Glomerular visceral epithelial cell (primary cell): ENCODE results near the gene PLK5.
A peak's percentile ranks its signal among the peaks of the same experiment; 100 is the strongest.

Experiments
- DNase-seq: peaks from one replicate; pipeline ENCODE4 v3.0.0-alpha.2; 2016; ENCODE audit errors: extremely low spot score

PLK5 gene

DNA sequence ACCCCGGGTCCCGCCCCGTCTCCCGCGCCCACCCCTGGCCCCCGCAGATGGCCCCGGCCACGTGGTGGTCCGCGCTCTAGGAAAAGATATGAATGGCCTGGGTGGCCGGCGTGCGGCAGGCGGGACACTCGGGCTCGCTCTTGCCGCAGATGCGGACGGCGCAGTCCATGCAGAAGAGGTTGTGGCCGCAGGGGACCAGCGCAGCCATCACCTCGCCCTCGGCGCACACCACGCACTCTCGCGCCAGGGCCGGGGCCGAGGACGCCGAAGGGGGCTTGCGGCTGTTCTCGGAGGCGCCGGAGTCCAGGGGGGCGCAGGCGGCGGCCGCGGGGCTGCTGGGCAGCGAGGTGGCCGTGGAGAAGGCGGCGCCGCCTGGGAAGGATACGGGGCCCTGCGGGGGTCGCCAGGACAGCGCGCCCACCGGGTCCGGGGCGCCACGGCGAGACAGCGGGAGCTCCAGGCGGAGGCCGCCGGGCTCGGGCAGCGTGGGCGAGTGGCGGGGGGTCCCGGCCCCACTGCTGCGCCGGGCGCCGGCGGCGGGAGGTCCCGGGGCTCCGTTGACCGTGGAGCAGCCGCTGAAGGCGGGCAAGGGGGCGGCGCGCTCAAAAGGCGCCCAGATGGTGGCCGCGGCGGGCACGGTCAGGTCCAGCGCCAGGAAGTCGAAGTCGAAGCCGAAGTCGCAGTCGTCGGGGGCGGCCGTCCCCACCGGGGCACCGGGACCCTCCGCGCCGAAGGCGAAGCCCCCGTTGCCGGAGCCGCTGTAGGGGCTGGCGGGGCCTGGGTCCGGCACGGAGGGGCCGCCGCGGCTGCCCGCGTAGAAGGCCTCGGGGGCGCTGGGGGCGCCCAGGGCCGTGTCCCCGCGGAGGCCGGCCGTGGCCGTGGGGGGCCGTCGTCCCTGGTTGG, 31.9 kb downstream of the PLK5 start:
- no peak for DNase-seq

DNA sequence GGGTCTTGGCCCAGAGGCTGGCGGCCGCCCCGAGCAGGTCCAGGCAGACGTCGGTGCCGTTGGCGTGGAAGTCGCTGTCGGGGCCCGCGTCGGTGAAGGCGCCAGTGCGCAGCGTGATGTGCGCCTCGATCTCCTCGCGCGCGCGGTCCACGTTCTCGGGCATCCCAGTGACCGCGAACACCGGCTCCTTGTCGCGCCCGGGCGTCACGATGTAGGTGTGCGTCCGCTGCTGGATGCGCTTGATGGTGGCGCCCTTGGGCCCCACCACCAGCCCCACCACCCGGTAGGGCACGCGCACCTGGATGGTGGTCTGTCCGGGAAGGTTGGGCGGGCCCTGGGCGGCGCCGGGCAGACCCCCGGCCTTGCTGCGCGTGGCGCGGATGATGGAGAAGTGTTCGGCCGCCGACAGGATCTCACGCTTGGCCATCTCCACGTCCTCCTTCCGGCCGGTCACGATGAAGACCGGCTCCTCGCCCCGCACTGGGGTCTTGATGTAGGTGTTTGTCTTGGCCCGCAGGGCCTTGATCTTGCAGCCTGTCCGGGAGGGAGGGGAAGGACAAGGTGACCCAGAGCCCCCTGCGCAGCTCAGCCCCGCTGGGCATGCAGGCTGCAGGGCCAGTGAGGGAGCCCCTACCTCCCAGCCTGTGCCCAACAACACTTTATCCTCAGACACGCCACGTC, 32.7 kb downstream of the PLK5 start:
- no peak for DNase-seq

- no peak for DNase-seq
Measured at GRCh38 chr19:1558552-1558951, 34.7 kb downstream of the PLK5 start.

GRCh38 chr19:1560286-1560882, 36.5 kb downstream of the PLK5 start:
- no peak for DNase-seq

- no peak for DNase-seq
Measured at GRCh38 chr19:1561236-1561842, 37.5 kb downstream of the PLK5 start.

GRCh38 chr19:1563251-1563650, 39.4 kb downstream of the PLK5 start:
- DNase-seq = no peak

DNA sequence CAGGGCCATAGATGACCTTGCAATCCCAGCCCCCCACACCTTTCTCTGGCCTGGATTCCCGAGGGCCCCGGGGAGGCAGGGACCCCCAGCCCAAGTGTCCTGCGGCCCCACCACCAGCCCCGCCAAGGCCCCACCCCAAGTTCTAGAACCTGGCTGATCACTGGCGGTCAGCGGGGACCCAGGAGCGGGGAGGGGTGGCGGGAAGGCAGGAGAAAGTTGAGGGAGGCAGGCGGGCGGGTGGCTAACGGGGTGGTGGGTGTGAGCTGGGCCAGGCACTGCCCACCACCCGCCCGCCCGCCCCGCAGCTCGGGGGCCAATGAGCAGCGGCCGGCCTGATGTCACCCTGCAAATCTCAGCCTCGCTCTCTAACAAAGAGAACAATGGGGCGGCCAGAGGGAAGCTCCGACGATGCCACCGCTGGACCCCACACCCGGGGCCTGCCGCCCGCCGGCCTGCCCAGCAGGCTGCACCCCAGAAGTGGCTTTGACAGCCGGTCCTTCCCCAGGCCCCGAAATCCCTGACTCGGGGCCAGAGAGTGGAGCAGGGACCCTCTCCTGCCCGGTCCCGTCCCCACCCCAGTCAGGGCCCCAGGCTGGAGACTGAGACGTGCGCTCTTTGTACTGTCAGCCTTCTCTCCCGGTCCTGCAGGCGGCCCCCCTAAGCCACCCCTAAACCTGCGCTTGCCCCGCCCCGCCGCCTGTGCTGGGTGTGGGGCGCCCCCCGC, 42.7 kb downstream of the PLK5 start:
- peak; percentile 89 for DNase-seq

GRCh38 chr19:1567116-1567847, 43.4 kb downstream of the PLK5 start:
- peak; percentile 47 for DNase-seq

DNA sequence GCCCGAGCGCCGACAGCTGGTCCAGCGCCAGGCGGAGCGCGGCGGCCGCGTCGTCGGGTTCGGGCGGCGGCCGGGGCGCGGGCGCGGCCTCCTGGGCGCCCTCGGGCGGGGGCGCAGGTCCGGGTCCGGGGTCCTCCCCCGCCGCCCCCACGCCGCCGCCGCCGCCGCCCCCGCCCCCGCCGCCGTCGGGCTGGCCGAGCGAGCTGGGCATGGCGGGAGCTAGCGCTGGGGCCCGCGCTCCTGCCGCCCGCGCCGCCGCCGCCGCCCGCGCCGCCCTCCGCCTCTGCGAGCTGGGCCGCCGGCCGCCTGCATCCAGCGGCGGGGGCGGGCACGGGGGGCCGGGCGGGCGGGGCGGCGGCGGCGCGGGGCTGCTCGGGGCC, 44.0 kb downstream of the PLK5 start:
- no peak for DNase-seq

DNA sequence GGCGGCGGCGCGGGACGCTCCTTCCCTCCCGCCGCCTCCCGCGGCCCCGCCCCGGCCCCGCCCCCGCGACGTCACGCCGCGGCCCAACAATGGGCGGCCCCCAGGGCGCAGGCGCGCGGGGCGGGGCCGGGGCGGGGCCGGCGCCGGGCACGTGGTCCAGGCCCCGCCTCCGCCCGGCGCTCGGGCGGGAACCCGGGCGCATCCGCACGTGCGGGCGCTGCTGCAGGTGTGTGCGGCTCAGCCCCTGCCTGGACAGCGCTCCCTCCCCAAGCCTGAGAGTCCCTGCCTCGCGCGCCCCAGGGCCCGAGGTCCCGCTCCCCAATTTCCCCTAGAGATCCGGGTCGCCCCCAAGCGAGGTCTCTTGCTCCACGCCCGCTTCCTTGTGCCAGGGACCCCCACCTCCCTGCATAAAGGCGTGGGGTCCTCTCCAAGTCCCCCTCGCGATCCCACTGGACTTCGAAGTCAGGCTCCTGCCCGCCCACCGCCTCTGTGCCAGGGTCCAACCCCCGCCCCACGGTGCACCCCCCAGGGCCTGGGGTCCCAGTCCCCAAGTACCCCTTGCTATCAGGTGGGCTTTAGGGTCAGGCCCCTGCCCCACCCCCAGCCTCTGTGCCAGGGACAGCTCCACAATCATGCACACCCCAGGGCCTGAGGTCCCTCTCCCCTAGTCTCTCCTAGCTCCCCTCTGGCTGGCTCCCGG, 44.6 kb downstream of the PLK5 start, which contains the start of gene MEX3D:
Gene MEX3D, minus strand, starts transcription at position 6 of the 700 bp plus-strand sequence. CDS start 267 bp downstream, outside the sequence.
- peak; percentile 89 for DNase-seq

- no peak for DNase-seq
Measured at GRCh38 chr19:1569997-1570396, 46.1 kb downstream of the PLK5 start.

GRCh38 chr19:1570836-1571235, 47.0 kb downstream of the PLK5 start:
- no peak for DNase-seq

GRCh38 chr19:1571358-1571757, 47.5 kb downstream of the PLK5 start:
- no peak for DNase-seq

DNA sequence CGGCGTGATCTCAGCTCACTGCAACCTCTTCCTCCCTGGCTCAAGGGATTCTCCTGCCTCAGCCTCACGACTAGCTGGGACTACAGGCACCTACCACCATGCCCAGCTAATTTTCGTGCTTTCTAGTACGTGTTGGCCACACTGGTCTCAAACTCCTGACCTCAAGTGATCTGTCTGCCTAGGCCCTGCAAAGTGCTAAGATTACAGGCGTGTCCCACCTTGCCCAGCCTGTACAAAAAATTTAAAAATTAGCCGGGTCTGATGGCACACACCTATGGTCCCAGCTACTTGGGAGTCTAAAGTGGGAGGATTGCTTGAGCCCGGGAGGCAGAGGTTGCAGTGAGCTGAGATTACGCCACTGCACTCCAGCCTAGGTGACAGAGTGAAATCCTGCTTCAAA, 48.9 kb downstream of the PLK5 start:
- DNase-seq = no peak

DNA sequence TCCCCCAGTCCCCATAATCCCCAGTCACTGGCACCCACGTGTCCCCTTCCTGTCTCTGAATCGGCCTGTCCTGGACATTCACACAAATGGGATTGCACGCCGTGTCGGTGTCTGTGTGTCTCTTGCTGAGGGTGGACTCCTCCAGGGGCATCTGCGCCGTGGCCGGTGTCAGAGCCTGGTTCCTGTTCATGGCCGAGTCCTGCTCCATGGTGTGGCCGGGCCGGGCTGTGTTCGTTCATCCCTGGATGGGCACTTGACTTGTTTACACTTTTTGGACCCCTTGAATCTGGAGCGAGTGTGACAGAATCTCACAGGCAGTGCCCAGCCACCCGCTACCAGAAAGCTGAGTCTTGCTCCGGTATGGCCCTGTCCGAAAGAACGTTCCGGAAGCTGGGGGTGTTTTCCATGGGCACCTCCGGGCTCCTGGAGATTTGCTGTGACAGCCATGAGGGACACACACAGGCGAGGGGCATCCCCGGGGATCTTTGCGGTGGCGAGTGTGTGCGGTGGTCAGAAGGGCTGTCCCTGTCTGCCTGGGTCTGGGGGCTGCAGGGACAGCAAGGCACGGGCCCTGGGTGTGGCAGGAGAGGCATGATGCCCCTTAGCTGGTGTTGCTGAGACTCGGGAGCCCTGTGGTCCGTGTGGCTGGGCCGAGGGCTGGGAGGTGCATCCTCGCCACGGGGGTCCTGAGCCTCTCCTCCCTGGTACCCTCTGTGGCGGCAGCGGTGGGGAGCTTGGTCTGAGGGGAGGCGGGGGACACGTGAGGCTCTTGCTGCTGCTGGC, 50.7 kb downstream of the PLK5 start:
- DNase-seq = no peak

DNA sequence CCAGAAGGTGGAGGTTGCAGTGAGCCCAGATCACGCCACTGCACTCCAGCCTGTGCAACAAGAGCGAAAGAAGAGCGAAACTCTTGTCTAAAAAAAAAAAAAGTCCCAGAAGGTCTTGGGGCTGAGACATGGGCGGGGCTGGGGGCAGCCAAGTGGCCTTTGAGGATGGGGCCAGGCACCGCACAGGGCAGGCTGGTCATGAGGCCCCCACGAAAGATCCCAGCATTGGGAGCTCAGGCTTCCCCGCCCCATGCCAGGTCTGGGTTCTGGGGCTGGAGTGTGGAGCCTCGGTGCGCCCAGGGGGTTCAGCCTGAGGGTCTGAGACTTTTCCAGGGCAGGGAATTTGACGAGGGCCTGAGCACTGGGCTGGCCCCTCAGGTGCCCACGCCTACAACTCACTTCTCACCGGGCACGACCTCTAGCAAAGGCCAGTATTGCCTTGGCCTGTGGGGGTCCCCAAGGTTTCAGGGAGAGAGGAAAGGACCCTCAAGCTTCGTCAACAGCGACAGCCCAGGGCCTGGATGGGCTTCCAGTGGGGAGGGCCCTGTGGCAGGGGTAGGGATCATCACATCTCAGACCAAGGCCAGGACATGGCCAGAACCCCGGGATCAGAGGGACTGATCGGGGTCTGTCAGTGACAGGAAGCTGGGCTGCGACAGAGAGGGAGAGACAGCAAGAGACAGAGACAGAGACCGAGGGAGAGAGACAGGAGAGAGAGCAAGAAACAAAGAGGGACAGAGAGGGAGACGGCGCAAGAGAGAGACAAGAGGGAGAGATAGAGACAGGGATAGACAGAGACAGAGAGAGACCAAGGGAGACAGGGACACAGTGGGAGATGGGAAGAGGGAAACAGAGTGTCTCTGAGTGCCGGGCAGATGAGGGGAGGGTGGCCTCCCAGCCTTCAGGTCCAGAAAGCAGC, 51.7 kb downstream of the PLK5 start:
- DNase-seq = no peak

DNA sequence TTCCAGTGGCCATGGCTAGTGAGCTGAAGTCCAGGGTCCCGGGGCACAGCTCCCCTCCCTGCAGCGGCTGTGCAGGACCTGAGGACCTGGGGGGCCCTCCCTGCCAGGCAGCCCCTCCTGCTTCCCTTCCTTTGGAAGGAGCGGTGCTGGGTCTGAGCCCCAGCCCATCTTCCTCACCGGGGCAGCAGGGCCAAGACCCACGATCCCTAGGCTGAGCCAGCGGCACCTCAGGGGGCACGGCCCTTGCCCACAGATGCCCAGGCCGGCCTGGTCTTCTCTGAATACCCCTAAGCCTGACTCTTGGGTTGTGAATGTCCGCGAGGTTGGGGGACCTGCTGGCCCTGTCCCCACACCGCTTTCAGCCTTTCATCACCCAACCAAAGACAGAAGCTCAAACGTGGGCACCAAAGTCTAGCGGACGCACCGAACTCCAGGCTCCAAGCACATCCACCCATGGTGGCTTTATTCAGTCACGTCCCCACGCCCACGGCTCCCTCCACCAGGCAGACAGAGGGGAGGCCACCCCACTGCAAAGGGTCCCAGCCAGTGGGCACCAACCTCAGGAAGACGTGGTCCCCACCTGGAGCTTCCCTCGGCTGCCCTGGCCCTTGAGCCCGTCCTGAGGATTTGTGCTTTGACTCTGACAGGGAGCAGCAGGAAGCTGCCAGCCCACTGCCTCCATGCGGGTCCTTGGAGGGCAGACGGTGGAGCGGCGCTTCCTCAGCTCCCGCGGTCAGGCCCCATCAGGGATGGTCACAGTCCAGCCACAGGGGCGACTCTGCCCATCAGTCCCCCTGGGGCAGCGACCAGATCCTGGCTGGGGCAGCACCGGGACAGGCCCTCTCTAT, 52.6 kb downstream of the PLK5 start:
- DNase-seq = no peak
